ENCODE results near the gene PLCB1.

Gene PLCB1

GRCh38 chr20:8304124-8304816, 172.2 kb downstream of the PLCB1 start:
- no peak for TF ChIP-seq CTCF (conservative IDR thresholded peaks at IDR 0.05; ENCODE audit: control insufficient read depth, insufficient read depth, low read depth, low read length)
- DNase-seq (ENCODE audit: low read depth), result no peak

GRCh38 chr20:8305449-8305978, 173.4 kb downstream of the PLCB1 start:
- H3K4me3 ChIP-seq (ENCODE audit: control insufficient read depth, low read depth, low read length), result no peak overlapping the region
- TF ChIP-seq CTCF (conservative IDR thresholded peaks at IDR 0.05; ENCODE audit: control insufficient read depth, insufficient read depth, low read depth, low read length), result peak; percentile 76
- peak; percentile 49 for DNase-seq (ENCODE audit: low read depth)

More at GRCh38 chr20:8304124-8304816, 172.2 kb downstream of the PLCB1 start:
- no peak overlapping the region for H3K4me3 ChIP-seq (ENCODE audit: control insufficient read depth, low read depth, low read length)

- no peak for DNase-seq (ENCODE audit: low read depth)
- TF ChIP-seq CTCF (conservative IDR thresholded peaks at IDR 0.05; ENCODE audit: control insufficient read depth, insufficient read depth, low read depth, low read length), result no peak
- no peak overlapping the region for H3K4me3 ChIP-seq (ENCODE audit: control insufficient read depth, low read depth, low read length)
These were observed 174.9 kb downstream of the PLCB1 start for GRCh38 chr20:8306937-8307336.

- no peak for DNase-seq (ENCODE audit: low read depth)
- no peak overlapping the region for H3K4me3 ChIP-seq (ENCODE audit: control insufficient read depth, low read depth, low read length)
- TF ChIP-seq CTCF (conservative IDR thresholded peaks at IDR 0.05; ENCODE audit: control insufficient read depth, insufficient read depth, low read depth, low read length), result no peak
These were observed 177.6 kb downstream of the PLCB1 start for GRCh38 chr20:8309634-8310033.

- no peak overlapping the region for H3K4me3 ChIP-seq (ENCODE audit: control insufficient read depth, low read depth, low read length)
- TF ChIP-seq CTCF (conservative IDR thresholded peaks at IDR 0.05; ENCODE audit: control insufficient read depth, insufficient read depth, low read depth, low read length), result no peak
- no peak for DNase-seq (ENCODE audit: low read depth)
These were observed 178.6 kb downstream of the PLCB1 start for GRCh38 chr20:8310618-8311017.

GRCh38 chr20:8313073-8313472, 181.0 kb downstream of the PLCB1 start:
- TF ChIP-seq CTCF (conservative IDR thresholded peaks at IDR 0.05; ENCODE audit: control insufficient read depth, insufficient read depth, low read depth, low read length), result no peak
- DNase-seq (ENCODE audit: low read depth), result no peak
- H3K4me3 ChIP-seq (ENCODE audit: control insufficient read depth, low read depth, low read length), result no peak overlapping the region

Data from fibroblast of mammary gland (primary cell).